Measurements from ENCODE around the gene OXCT1.
"Not testable (repeated sequence)": the region's sequence is repeated elsewhere in the genome, so short reads cannot be mapped to it uniquely, and the experiment has no call there.

The OXCT1 gene

GRCh38 chr5:41788941-41789368 lies 81.3 kb downstream of the OXCT1 start:
- Histone ChIP-seq H3K27ac (no peak overlapping the region), H3K4me3 (no peak overlapping the region)

DNA sequence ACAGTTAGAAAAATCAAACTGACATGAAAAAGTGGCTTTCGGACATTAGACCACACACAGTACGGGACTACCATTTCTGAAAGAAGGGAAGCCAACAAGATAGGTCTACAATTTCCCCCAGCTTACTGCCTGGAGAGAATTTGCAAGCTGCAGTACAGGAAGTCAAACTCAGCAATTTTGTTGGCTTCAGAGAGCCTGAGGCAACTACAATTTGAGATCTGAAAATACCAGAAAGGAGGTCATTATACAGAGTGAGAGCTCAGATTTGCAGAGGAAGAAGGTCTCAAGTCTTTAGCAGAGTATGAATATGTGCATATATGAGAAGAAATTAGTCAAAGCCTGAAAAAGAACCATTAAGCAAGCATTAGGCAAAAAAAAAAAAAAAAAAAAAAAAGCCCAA lies 83.0 kb downstream of the OXCT1 start:
- Histone ChIP-seq H3K27ac (no peak overlapping the region), H3K4me3 (no peak overlapping the region)

DNA sequence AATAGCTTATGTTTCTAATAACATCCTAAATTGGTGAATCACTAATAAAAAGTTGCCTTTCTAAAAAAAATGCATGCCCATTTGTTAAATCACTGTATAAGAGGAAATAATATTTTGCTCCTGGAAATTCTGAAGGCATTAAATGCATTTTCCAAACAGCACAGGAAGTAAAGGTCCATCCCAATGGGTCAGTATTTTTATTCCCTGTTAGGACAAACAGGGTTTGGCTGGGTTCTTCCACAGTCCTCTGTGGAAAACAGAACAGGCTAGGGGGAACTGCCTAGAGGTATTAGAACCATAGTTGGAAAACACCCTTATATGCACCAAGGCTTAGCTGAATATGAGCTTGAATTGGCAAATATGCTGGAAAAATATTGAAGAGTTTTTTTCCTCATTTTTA lies 85.2 kb downstream of the OXCT1 start:
- H3K27ac ChIP-seq = no peak overlapping the region
- no peak overlapping the region for H3K4me3 ChIP-seq

GRCh38 chr5:41778410-41778809 lies 91.8 kb downstream of the OXCT1 start:
- Histone ChIP-seq H3K4me3 (no peak overlapping the region), H3K27ac (no peak overlapping the region)

- H3K27ac ChIP-seq = no peak overlapping the region
- H3K4me3 ChIP-seq = no peak overlapping the region
Measured at GRCh38 chr5:41776435-41776834, 93.8 kb downstream of the OXCT1 start.

GRCh38 chr5:41773799-41774198 lies 96.4 kb downstream of the OXCT1 start:
- Histone ChIP-seq H3K27ac (no peak overlapping the region), H3K4me3 (no peak overlapping the region)

GRCh38 chr5:41772785-41773442 lies 97.3 kb downstream of the OXCT1 start:
- Histone ChIP-seq H3K4me3 (no peak overlapping the region), H3K27ac (no peak overlapping the region)

GRCh38 chr5:41772056-41772455 lies 98.2 kb downstream of the OXCT1 start:
- Histone ChIP-seq H3K4me3 (no peak overlapping the region), H3K27ac (no peak overlapping the region)

DNA sequence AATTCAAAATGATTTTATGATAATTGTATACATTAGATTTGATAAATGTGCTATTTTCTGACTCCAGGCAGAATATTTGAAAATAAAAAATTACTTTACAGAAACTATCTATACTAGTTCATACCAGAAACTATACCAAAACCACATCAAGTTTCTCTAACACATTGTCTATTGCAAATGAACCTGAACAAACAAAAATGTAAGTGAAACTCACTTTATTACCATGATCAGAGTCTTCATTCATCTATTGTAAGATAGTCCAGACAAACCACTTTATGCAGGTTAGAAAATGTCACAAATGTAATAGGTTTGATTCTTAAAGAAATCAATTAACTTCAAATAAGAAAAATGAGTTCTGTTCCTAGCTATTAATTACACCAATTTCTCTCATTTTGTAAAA lies 99.4 kb downstream of the OXCT1 start:
- no peak overlapping the region for H3K27ac ChIP-seq
- no peak overlapping the region for H3K4me3 ChIP-seq

DNA sequence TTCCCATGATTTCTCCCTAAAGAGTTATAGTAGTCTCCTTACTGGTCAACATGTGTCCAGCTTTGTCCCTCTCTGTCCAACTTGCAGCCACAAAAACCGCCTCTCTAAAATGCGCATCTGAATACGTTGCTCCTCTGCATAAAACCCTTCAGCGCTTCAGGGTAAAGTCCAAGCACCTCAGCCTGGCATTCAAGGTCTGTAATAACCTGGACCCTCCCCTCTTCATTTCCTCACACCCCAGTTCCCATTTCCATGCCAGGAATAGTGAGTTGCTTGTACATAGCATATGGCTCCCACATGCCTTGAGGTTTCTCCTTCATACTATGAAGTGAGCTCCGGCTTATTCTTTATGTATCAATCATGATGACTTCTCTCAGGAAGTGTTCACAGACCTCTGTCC lies 101.5 kb downstream of the OXCT1 start:
- Histone ChIP-seq H3K27ac (no peak overlapping the region), H3K4me3 (no peak overlapping the region)

GRCh38 chr5:41764650-41765049 lies 105.6 kb downstream of the OXCT1 start:
- H3K4me3 ChIP-seq = no peak overlapping the region
- no peak overlapping the region for H3K27ac ChIP-seq

DNA sequence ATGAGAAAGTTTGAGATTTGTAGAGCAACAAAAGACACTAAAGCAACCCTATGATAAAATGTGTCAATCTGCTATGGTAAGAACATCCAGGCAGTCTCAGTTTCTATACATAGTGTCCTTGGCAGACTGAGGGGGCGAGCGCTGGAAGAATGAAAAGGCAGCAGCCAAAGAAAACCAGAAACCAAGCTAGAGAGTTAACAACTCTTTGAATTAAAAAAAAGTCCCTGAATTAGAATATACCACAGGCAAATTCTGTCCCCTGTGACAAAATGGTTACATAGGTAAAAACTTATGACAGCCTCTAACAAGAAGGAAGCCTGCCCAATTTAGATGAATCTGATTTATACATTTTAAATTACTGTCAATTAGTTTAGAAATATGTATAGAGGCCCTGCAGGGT lies 106.7 kb downstream of the OXCT1 start:
- Histone ChIP-seq H3K4me3 (no peak overlapping the region), H3K27ac (no peak overlapping the region)

DNA sequence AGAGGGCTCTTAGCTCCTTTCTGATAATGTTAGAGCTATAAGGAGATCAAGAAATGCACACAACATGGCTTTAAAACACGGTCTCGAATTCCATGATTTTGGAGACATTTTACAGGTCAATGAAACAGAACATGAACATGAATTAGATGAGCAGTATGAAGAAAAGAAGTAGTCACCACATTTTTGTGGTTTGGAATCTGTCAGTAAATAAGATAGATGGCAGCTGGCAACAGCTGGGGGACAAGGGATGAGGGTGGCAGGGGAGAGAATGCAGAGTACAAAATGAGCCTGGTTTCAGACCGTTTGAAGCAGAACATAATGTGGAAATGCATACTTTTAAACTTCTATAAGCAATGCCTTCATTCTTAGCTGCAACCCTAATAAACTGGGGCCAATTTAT lies 107.1 kb downstream of the OXCT1 start:
- no peak overlapping the region for H3K4me3 ChIP-seq
- H3K27ac ChIP-seq = no peak overlapping the region

DNA sequence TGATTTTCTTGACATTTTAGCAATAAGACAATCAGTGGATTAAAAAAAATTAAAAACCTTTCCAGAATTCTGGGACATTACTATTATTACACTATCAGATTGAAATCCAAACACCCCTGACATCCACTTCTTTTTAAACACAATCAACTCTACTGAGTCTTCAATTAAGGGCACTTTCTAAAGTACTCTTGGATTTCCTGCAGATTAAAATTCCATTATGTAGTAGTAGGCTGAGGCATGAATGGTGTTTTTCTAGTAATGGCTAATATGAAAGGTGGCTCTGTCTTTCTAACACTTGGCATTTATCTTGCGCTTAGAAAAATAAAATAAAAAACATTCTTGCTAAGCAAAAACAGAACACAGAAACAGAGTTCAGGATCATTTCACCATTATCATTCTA lies 107.8 kb downstream of the OXCT1 start:
- no peak overlapping the region for H3K4me3 ChIP-seq
- H3K27ac ChIP-seq = no peak overlapping the region

DNA sequence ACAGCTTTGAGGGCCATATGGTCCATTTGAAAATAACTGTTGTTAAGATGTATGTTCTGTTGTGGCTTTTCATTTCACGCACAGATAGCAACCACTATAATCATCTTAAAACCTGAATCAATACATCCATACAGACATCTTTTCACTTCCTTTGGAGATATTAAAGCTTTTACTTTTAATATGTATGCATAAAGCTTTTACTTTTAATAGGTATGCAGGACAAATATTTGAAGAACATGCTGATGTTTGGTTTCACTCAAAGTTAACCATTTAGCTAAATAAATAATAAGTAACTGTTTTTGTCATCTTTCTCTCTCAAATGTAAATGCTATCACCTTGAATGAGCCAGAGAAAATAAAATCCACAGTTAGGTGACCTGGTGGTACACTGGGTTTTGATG lies 108.6 kb downstream of the OXCT1 start:
- H3K27ac ChIP-seq = no peak overlapping the region
- no peak overlapping the region for H3K4me3 ChIP-seq

GRCh38 chr5:41755705-41756104 lies 114.5 kb downstream of the OXCT1 start:
- H3K4me3 ChIP-seq = no peak overlapping the region
- H3K27ac ChIP-seq = no peak overlapping the region

DNA sequence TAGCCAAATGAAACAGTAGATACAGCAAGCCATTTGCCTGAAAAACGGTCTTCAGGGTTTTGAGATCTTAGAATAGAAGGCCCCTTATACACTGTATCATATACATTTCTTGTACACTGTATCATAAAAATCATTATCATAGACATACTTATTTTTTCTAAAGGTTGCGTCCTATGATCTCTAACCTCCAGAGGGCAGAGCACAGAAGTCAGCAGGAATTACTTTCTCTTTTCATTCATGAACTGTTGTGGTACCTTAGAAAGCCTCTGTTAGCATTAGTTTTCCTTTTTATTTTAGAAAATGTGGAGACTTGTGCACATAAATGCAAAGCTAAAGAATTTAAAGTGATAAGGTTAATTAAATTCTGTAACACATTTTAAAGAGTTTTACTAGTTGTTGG lies 115.4 kb downstream of the OXCT1 start:
- no peak overlapping the region for H3K4me3 ChIP-seq
- H3K27ac ChIP-seq = no peak overlapping the region

DNA sequence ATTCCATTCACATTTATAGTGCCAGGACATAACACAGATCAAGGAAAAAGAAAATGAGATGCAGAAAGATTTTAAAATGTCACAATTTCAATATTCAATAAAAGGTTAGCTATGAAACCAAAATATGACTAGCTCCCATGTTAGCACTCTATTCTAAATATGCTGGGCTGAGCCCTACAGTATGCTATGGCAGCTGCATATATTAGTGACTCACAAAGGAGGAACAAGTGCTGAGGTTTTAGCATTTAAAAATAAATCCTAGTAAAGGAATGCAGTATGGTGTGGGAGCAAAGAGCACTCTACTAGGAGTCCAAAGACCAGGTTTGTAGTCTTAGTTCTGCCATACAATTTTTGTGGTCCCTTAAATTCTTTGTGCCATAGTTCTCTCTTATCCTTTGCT lies 118.4 kb downstream of the OXCT1 start:
- Histone ChIP-seq H3K27ac (no peak overlapping the region), H3K4me3 (no peak overlapping the region)

- Histone ChIP-seq H3K27ac (no peak overlapping the region), H3K4me3 (no peak overlapping the region)
Measured at GRCh38 chr5:41748631-41749030, 121.6 kb downstream of the OXCT1 start.

- Histone ChIP-seq H3K4me3 (no peak overlapping the region), H3K27ac (no peak overlapping the region)
Measured at GRCh38 chr5:41747708-41748107, 122.5 kb downstream of the OXCT1 start.

DNA sequence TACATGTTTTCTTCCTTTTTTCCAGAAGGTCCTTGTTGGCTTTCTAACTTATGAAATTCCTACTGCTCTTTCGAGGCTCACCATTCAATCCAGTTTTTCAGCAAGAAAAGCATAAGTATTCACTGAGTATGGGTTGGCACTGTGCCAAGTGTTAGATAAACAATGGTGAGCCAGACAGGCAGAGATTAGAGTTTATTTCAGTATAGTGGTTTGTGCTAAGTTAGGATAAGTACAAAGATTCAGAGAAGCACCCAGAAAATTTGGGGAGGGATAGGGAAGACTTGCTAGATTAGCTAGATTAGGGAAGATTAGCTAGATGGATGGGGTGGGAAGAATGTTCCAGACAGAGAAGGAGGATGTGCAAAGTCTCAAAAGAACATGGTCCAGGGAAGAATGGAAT lies 122.9 kb downstream of the OXCT1 start:
- no peak overlapping the region for H3K4me3 ChIP-seq
- H3K27ac ChIP-seq = no peak overlapping the region

DNA sequence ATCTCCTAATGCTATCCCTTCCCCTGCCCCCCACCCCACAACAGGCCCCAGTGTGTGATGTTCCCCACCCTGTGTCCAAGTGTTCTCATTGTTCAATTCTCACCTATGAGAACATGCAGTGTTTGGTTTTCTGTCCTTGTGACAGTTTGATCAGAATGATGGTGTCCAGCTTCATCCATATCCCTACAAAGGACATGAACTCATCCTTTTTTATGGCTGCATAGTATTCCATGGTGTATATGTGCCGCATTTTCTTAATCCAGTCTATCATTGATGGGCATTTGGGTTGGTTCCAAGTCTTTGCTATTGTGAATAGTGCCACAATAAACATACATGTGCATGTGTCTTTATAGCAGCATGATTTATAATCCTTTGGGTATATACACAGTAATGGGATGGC lies 127.6 kb downstream of the OXCT1 start:
- not testable (repeated sequence) for H3K4me3 ChIP-seq, H3K27ac ChIP-seq
